Measurements from ENCODE around the gene FLNB. TPM values are rescaled to one million over a fixed set of nuclear protein-coding genes. Genes with fewer than 3 reads are reported as not detected.

Gene FLNB
- total and polyA plus RNA-seq, 2 of the 13 experiments (the other 11 are each of a cell fraction or from before 2014, with no cell fraction given) = 106 to 130 TPM

DNA sequence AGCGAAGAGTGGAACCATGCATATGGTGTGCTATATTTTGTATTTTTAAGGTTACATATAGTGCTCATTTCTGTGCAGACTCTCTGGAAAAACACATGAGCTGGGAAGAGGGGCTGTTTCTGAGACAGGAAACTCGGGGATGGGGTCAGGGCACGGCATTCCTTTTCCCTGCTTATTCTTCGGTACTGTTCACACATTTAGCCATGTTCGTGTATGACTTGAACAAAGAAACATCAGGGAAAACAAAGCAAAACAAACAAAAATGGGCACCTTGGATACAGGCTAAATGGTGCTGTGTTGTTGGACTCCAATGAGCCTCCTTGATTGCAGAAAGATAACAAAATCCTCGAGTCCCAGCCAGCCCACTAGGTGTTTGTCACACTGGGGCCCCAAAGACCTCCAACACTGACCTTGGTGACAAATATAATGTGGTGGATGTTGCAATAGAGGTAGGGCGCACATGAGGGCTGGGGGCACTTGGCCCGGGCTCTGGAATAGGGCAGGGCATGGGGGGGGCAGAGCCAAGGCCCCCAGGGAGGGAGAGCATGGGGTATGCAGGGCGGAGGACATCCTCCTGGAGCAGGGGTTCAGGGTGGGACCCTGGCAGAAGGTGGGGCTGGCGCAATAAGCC, 183.3 kb downstream of the FLNB start (continued):
- no peak for TF ChIP-seq RBAK (CRISPR knock-in tag; IDR thresholded peaks at IDR 0.05)
- no peak for TF ChIP-seq BCL3 (CRISPR knock-in tag; IDR thresholded peaks at IDR 0.05)
- TF ChIP-seq ZNF562 (CRISPR knock-in tag; IDR thresholded peaks at IDR 0.05; ENCODE audit: borderline replicate concordance) = no peak
- TF ChIP-seq ZNF709 (CRISPR knock-in tag; IDR thresholded peaks at IDR 0.05) = no peak
- TF ChIP-seq, protein P1, sequence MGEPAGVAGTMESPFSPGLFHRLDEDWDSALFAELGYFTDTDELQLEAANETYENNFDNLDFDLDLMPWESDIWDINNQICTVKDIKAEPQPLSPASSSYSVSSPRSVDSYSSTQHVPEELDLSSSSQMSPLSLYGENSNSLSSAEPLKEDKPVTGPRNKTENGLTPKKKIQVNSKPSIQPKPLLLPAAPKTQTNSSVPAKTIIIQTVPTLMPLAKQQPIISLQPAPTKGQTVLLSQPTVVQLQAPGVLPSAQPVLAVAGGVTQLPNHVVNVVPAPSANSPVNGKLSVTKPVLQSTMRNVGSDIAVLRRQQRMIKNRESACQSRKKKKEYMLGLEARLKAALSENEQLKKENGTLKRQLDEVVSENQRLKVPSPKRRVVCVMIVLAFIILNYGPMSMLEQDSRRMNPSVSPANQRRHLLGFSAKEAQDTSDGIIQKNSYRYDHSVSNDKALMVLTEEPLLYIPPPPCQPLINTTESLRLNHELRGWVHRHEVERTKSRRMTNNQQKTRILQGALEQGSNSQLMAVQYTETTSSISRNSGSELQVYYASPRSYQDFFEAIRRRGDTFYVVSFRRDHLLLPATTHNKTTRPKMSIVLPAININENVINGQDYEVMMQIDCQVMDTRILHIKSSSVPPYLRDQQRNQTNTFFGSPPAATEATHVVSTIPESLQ (CRISPR knock-in tag; conservative IDR thresholded peaks at IDR 0.05) = no peak
- no peak for TF ChIP-seq NONO (IDR thresholded peaks at IDR 0.05)
- no peak; the same call in 1 of the 2 replicates for TF ChIP-seq NONO (CRISPR knock-in tag; conservative IDR thresholded peaks at IDR 0.05)
- no peak for TF ChIP-seq RORA (CRISPR knock-in tag; IDR thresholded peaks at IDR 0.05)
- no peak; the same call in 1 of the 2 replicates for TF ChIP-seq ZNF275 (CRISPR knock-in tag; IDR thresholded peaks at IDR 0.05; ENCODE audit: borderline replicate concordance)
- TF ChIP-seq ZNF335 (CRISPR knock-in tag; IDR thresholded peaks at IDR 0.05) = no peak
- TF ChIP-seq XRCC5 (optimal IDR thresholded peaks at IDR 0.05; ENCODE audit: low read length) = no peak
- no peak for TF ChIP-seq FIP1L1 (IDR thresholded peaks at IDR 0.05; ENCODE audit: borderline replicate concordance, insufficient read depth, low read depth, low read length)
- no peak for TF ChIP-seq SNAPC2 (CRISPR knock-in tag; IDR thresholded peaks at IDR 0.05)
- TF ChIP-seq MTA1 (CRISPR knock-in tag; IDR thresholded peaks at IDR 0.05; ENCODE audit: borderline replicate concordance) = peak; percentile 91; the same call in 1 of the 2 replicates
- TF ChIP-seq RFXAP (CRISPR knock-in tag; IDR thresholded peaks at IDR 0.05; ENCODE audit: borderline replicate concordance) = no peak
- no peak for TF ChIP-seq ZNF7 (CRISPR knock-in tag; IDR thresholded peaks at IDR 0.05)
- TF ChIP-seq SPEN (CRISPR knock-in tag; IDR thresholded peaks at IDR 0.05; ENCODE audit: low read depth) = 0 out of 2 replicates have a peak, but pooled peaks have one; percentile 32
- TF ChIP-seq PAXIP1 (CRISPR knock-in tag; conservative IDR thresholded peaks at IDR 0.05) = peak; percentile 85
- TF ChIP-seq ZNF331 (CRISPR knock-in tag; IDR thresholded peaks at IDR 0.05) = peak; percentile 76
- no peak for TF ChIP-seq ZFP90 (CRISPR knock-in tag; IDR thresholded peaks at IDR 0.05; ENCODE audit: borderline replicate concordance)
- TF ChIP-seq ZNF850 (CRISPR knock-in tag; conservative IDR thresholded peaks at IDR 0.05) = no peak
